B cell (primary cell): ENCODE data around the gene KPNA2.
A peak's percentile ranks its signal among the peaks of the same experiment; 100 is the strongest.

Experiments used
- EZH2 ChIP-seq: IDR thresholded peaks from 2 replicates; pipeline ENCODE4 v1.6.1; 2012; ENCODE audit warnings: borderline replicate concordance, low read depth, mild to moderate bottlenecking, moderate library complexity, low read length; ENCODE audit not compliant: insufficient read depth, poor library complexity, severe bottlenecking
- TF ChIP-seq, protein P1 (sequence below): fragments of 200-600 bp; IDR thresholded peaks from one replicate; pipeline ENCODE4 v1.8.0; 2022; ENCODE audit warnings: antibody characterized with exemption, mild to moderate bottlenecking

DNA sequence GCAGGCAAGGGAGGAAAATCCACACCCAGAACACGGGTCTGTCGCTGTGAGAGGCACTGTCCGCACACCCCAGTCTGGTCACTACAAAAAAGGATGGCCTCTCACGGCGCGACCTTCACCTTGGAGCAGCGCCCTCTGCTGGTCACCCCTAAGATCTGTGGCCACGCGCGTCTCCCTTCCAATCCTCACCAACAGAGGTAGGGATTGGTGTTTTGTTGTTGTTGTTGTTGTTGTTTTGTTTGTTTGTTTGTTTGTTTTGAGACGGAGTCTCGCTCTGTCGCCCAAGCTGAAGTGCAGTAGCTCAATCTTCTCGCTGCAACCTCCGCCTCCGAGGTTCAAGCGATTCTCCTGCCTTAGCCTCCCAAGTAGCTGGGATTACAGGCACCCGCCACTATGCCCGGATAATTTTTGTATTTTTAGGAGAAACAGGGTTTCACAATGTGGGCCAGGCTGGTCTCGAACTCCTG, 24.3 kb upstream of the KPNA2 start:
- TF ChIP-seq, protein P1, sequence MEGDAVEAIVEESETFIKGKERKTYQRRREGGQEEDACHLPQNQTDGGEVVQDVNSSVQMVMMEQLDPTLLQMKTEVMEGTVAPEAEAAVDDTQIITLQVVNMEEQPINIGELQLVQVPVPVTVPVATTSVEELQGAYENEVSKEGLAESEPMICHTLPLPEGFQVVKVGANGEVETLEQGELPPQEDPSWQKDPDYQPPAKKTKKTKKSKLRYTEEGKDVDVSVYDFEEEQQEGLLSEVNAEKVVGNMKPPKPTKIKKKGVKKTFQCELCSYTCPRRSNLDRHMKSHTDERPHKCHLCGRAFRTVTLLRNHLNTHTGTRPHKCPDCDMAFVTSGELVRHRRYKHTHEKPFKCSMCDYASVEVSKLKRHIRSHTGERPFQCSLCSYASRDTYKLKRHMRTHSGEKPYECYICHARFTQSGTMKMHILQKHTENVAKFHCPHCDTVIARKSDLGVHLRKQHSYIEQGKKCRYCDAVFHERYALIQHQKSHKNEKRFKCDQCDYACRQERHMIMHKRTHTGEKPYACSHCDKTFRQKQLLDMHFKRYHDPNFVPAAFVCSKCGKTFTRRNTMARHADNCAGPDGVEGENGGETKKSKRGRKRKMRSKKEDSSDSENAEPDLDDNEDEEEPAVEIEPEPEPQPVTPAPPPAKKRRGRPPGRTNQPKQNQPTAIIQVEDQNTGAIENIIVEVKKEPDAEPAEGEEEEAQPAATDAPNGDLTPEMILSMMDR: peak; percentile 75
- no peak for TF ChIP-seq EZH2
